ENCODE data around the gene CCDC141. TPM values are rescaled to one million over a fixed set of nuclear protein-coding genes. Genes with fewer than 3 reads are reported as not detected.

CCDC141 gene
- total RNA-seq, 1 donor from 2014 or later, result not detected

DNA sequence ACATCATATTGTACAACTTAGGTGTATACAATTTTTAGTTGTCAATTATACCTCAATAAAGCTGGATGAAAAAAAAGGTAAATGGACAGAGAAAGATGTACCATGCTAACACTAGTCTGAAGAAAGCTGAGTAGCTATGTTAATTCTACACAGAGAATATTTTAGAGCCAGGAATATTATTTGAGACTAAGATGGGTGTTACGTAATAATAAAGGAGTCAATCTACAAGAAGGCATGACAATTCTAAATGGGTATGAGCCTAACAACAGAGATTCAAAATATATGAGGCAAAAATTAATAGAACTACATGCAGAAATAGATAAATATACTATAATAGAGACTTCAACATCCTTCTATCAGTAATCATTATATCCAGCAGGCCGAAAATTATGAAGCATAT, 69.1 kb downstream of the CCDC141 start:
- DNase-seq (ENCODE audit: low read depth), result no peak
- TF ChIP-seq, protein P1, sequence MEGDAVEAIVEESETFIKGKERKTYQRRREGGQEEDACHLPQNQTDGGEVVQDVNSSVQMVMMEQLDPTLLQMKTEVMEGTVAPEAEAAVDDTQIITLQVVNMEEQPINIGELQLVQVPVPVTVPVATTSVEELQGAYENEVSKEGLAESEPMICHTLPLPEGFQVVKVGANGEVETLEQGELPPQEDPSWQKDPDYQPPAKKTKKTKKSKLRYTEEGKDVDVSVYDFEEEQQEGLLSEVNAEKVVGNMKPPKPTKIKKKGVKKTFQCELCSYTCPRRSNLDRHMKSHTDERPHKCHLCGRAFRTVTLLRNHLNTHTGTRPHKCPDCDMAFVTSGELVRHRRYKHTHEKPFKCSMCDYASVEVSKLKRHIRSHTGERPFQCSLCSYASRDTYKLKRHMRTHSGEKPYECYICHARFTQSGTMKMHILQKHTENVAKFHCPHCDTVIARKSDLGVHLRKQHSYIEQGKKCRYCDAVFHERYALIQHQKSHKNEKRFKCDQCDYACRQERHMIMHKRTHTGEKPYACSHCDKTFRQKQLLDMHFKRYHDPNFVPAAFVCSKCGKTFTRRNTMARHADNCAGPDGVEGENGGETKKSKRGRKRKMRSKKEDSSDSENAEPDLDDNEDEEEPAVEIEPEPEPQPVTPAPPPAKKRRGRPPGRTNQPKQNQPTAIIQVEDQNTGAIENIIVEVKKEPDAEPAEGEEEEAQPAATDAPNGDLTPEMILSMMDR (conservative IDR thresholded peaks at IDR 0.05; ENCODE audit: low read depth, low read length), result no peak
- no peak overlapping the region for H3K4me3 ChIP-seq (ENCODE audit: low read depth, low read length)

DNA sequence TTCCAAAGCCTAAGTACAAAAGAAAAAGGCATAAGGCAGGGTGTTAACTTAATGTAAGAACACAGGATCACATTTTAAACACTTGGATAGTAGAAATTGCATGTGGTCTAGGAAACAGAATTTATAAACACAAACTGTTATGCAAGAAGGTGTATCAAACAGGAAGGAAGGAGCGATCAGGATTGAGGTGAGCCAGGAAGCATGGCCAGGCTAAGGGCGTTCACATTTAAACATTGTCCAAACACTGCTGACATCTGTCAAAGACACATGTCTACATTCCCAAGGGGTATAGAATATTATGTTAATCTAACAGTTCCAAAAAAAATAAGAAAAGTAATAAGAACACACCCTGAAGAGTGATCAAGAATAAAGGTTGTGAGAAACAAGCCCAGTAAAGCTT, 71.3 kb downstream of the CCDC141 start:
- no peak for DNase-seq (ENCODE audit: low read depth)

DNA sequence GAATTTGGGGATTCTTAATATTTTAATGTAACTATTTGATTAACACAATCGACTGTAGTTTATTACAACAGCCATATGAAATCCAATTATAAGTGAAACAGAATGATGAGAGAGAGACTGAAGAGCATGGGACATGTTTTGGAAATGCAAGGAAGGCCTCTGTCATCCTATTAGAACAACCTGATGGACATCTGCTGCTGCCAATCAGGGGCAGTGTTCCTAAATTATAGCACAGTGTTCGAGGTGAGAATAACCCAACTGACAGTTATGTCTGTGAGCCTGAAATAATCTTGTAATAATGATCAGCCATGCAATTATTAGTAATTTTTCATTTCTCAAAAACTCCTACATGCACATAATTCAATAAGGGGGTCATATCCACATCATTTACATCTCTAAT, 73.6 kb downstream of the CCDC141 start:
- DNase-seq (ENCODE audit: low read depth), result no peak
- TF ChIP-seq, protein P1 (conservative IDR thresholded peaks at IDR 0.05; ENCODE audit: low read depth, low read length), result no peak
- no peak overlapping the region for H3K4me3 ChIP-seq (ENCODE audit: low read depth, low read length)

More for the DNA sequence above, 71.3 kb downstream of the CCDC141 start:
- TF ChIP-seq, protein P1 (conservative IDR thresholded peaks at IDR 0.05; ENCODE audit: low read depth, low read length), result no peak
- H3K4me3 ChIP-seq (ENCODE audit: low read depth, low read length), result no peak overlapping the region

DNA sequence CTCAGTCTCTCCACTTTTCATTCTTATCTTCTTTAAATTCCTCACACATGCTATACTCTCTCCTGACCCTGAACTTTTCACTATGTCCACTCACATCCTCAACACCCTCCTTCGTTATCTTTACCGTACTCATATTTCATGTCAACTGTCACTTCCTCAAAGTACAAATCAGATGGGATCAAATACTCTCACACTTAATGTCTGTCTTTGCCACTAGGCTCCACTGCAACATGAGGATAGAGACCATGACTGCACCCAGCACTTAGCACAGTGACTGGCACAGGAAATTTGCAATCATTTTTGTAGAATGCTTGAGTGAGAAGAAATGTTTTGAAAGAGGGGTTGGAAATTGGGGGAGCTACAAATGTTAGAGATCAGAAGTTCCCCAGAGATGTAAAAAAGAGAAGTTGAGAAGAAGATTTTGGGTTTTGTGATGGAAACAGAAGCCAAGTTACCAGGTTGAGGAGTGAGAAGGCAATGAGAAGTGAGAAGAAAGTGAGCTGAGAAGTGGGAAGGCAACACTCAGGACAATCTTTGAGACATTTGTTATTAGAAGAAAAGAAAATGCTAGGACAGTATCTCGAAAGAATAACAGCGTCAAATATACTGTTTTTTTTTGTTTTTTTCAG, 87.0 kb downstream of the CCDC141 start:
- DNase-seq (ENCODE audit: low read depth), result no peak
- TF ChIP-seq, protein P1 (conservative IDR thresholded peaks at IDR 0.05; ENCODE audit: low read depth, low read length), result no peak
- H3K4me3 ChIP-seq (ENCODE audit: low read depth, low read length), result no peak overlapping the region

DNA sequence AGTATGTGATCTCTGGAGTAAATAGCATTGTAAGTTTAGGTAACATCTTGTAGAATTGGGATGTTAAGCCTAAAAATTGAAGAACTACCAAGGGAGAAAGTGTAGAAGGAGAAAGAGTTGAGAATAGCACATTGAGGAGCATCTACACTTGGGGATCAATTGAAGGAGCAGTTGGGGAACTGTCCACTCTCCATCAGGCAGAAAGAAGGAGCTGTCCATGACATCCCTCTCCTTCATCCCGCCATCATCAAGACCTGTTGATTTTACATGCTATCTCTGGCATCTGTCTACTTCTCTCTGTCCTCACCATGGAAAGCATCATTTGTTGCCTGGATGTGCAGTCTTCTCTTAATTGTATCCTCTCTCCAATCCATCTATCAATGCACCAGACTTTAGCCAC, 87.8 kb downstream of the CCDC141 start:
- TF ChIP-seq, protein P1 (conservative IDR thresholded peaks at IDR 0.05; ENCODE audit: low read depth, low read length), result no peak
- no peak overlapping the region for H3K4me3 ChIP-seq (ENCODE audit: low read depth, low read length)
- DNase-seq (ENCODE audit: low read depth), result no peak

DNA sequence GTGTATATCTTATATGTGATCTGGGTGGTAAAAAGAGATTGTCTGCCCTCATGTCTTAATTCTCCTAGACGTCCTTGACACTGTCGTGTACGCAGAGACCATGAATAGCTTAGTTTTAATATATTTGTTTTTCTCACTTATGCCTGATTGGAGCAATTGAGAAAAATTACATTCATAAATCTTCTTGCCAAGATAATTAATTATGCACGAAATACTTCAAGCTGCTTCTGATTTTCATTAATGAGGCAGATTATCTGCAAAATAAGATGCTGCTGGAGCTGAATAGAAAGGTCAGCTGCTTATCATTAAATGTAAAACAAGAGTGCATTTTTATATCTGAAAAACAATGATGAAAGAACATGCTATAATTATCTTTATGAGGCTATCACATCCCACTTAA, 95.9 kb downstream of the CCDC141 start:
- no peak for DNase-seq (ENCODE audit: low read depth)
- TF ChIP-seq, protein P1 (conservative IDR thresholded peaks at IDR 0.05; ENCODE audit: low read depth, low read length), result no peak

More for the DNA sequence above, 95.9 kb downstream of the CCDC141 start:
- H3K4me3 ChIP-seq (ENCODE audit: low read depth, low read length), result no peak overlapping the region

Measured in epithelial cell of proximal tubule (primary cell).